Ovary (tissue), 9 donors: ENCODE measurements around the gene CHCHD3. TPM values are rescaled to one million over a fixed set of nuclear protein-coding genes. Genes with fewer than 3 reads are reported as not detected.

Source experiments
- DNase-seq, 5 donors: peaks; one replicate each; pipeline ENCODE4 v3.0.0-alpha.2; 2019 to 2020
- H3K27ac ChIP-seq, 2 donors: fragments of 200-600 bp; one replicate each; pipeline versions ENCODE4 v1.5.1 to v1.8.0; 2019 to 2022
- H3K27me3 ChIP-seq: fragments of 200-600 bp; one replicate; pipeline ENCODE4 v1.8.0; 2022
- H3K36me3 ChIP-seq: fragments of 200-600 bp; sonication (generic); one replicate; pipeline ENCODE4 v1.5.1; 2019
- H3K4me1 ChIP-seq: one replicate; pipeline ENCODE4 v1.8.1; 2013; ENCODE audit warnings: mild to moderate bottlenecking, moderate library complexity; ENCODE audit not compliant: insufficient read depth
- H3K4me3 ChIP-seq: fragments of 200-600 bp; sonication (generic); one replicate; pipeline ENCODE4 v1.5.1; 2017
- H3K9me3 ChIP-seq, 2 donors: fragments of 200-600 bp in 1 of 2; sonication (generic) in 1 of 2; one replicate each; pipeline versions ENCODE4 v1.5.1 to v1.8.1; 2013 to 2019; ENCODE audit warnings: mild to moderate bottlenecking in 1 of 2, moderate library complexity in 1 of 2
- CTCF ChIP-seq, 3 donors: fragments of 450-650 bp in 2 of 3; fragments of 200-600 bp in 1 of 3; IDR thresholded peaks; one replicate each; pipeline versions ENCODE4 v1.5.1 to v1.8.0; 2016 to 2022; ENCODE audit warnings: antibody characterized with exemption in 3 of 3, mild to moderate bottlenecking in 1 of 3
- EP300 ChIP-seq: sonication (generic); formaldehyde crosslinking; IDR thresholded peaks from one replicate; pipeline ENCODE4 v1.6.1; 2017; ENCODE audit warnings: antibody characterized with exemption
- POLR2A ChIP-seq: fragments of 450-650 bp; IDR thresholded peaks from one replicate; pipeline ENCODE4 v1.6.1; 2017; ENCODE audit warnings: antibody characterized with exemption, mild to moderate bottlenecking, moderate library complexity
- WGBS, 3 donors: extraction: QIAGEN DNeasy Blood & Tissue Kit in 1 of 3; methylation state at CpG; one replicate each; pipeline versions ENCODE4 v1.1.5 to v1.1.7; 2013 to 2017; 5-methylcytosine and 5-hydroxymethylcytosine counted together
- intact Hi-C, 4 donors: fragments of 100-400 bp; cut with DNase I; formaldehyde crosslinking; loops; one replicate each; pipeline versions ENCODE4 v1.11.0 to v1.15.1; 2022 to 2023
- polyA plus RNA-seq, 2 donors: library from polyadenylated mRNA; stranded (reverse); fragments of 200-250 nt in 1 of 2; fragments of 350-450 nt in 1 of 2; fragmentation: Illumina TruSeq in 1 of 2; extraction: RNeasy Lipid Tissue Mini Kit (QIAGEN cat#74804) in 1 of 2; gene quantifications; one replicate each; pipeline ENCODE4 v1.2.3, GENCODE V29; 2013 to 2014
- total RNA-seq, 7 donors: library from RNA; depleted of rRNA in 2 of 7; stranded (reverse); fragments of >200 nt in 2 of 7; fragmentation: NEBNext Ultra II Directional in 3 of 7; extraction: Animal tissue kit (Norgen Biotek cat#: 25700) in 3 of 7; gene quantifications; one replicate each; pipeline versions ENCODE4 v1.1.0 to v1.2.4, GENCODE V29; 2016 to 2023
- donor health status: DM: no; HTN: no; CAD: no; lungs with moderate emphysema.
- donor health status: DM: no; HTN: no; CAD: no.
- donor health status: Bipolar disorder and iron deficiency.
- donor health status: DM: yes; HTN: yes; CAD: no.
- donor health status: DM: no; HTN: no; CAD: no.
- donor health status: DM: yes; HTN: yes; CAD: no.

CHCHD3 gene
- total and polyA plus RNA-seq, 9 donors, result 31.4 to 59.1 (median 36.7) TPM

- no peaks in the 10 kb centered on the region for H3K9me3 ChIP-seq
- H3K36me3 ChIP-seq, result no peaks in the 10 kb centered on the region
- no peak overlapping the region for H3K27ac ChIP-seq
- intact Hi-C loops, result no loop called here
- peaks cover 4% of the 10 kb centered on the region for H3K4me1 ChIP-seq
- no peak for DNase-seq
- H3K4me3 ChIP-seq, result no peak overlapping the region
- H3K27me3 ChIP-seq, result no peaks in the 10 kb centered on the region
- TF ChIP-seq EP300 (no peak), POLR2A (no peak), CTCF (IDR thresholded peaks at IDR 0.05) (no peak)
- WGBS, 3 donors, result 88 to 92% (median 88%) methylated on average over 5 of the region's 5 CpGs
Measured at GRCh38 chr7:132993377-132994013, 88.4 kb downstream of the CHCHD3 start.

- Histone ChIP-seq H3K27ac (no peak overlapping the region), H3K9me3 (no peaks in the 10 kb centered on the region), H3K4me3 (no peak overlapping the region), H3K36me3 (no peaks in the 10 kb centered on the region), H3K27me3 (no peaks in the 10 kb centered on the region), H3K4me1 (peaks cover 4% of the 10 kb centered on the region)
- WGBS, 3 donors, result 77 to 82% (median 82%) methylated on average over 9 of the region's 9 CpGs
- intact Hi-C loops, result no loop called here
- DNase-seq, result no peak
- TF ChIP-seq EP300 (no peak), CTCF (IDR thresholded peaks at IDR 0.05) (no peak), POLR2A (no peak)
Measured at GRCh38 chr7:132991615-132992587, 90.0 kb downstream of the CHCHD3 start.

- Histone ChIP-seq H3K36me3 (no peaks in the 10 kb centered on the region), H3K4me1 (peaks cover 3% of the 10 kb centered on the region)
Measured at GRCh38 chr7:132988117-132988516, 93.8 kb downstream of the CHCHD3 start.

GRCh38 chr7:132980402-132980801, 101.5 kb downstream of the CHCHD3 start:
- intact Hi-C loops, result no loop called here
- H3K36me3 ChIP-seq, result no peaks in the 10 kb centered on the region
- no peak overlapping the region for H3K27ac ChIP-seq
- H3K9me3 ChIP-seq, result no peaks in the 10 kb centered on the region
- WGBS, 3 donors, result 72 to 86% (median 82%) methylated on average over 1 of the region's 1 CpG
- TF ChIP-seq CTCF (IDR thresholded peaks at IDR 0.05) (no peak), EP300 (no peak), POLR2A (no peak)
- no peak overlapping the region for H3K4me3 ChIP-seq
- H3K4me1 ChIP-seq, result no peaks in the 10 kb centered on the region
- H3K27me3 ChIP-seq, result no peaks in the 10 kb centered on the region
- DNase-seq, result no peak

More at GRCh38 chr7:132988117-132988516, 93.8 kb downstream of the CHCHD3 start:
- intact Hi-C loops, result no loop called here
- Histone ChIP-seq H3K27ac (no peak overlapping the region), H3K27me3 (no peaks in the 10 kb centered on the region), H3K9me3 (no peaks in the 10 kb centered on the region), H3K4me3 (no peak overlapping the region)
- no peak for TF ChIP-seq POLR2A
- TF ChIP-seq CTCF (IDR thresholded peaks at IDR 0.05), result no peak
- no peak for TF ChIP-seq EP300
- DNase-seq, result no peak
- 80 to 85% (median 82%) methylated on average over 1 of the region's 1 CpG for WGBS, 3 donors
